RWPE1 (cell line): Measurements from ENCODE around the gene HOXC10.

Experiments used
- CTCF ChIA-PET: fragments of 350-600 bp; sonication (Branson Sonifier 250); formaldehyde crosslinking; extraction: SDS; loops from one replicate; lab custom pipeline; 2021; lab: Yijun Ruan, JAX
- POLR2A ChIA-PET: fragments of 400-600 bp; formaldehyde crosslinking; extraction: SDS; loops from one replicate; lab custom pipeline; 2020; ENCODE audit warnings: antibody characterized with exemption; ENCODE audit not compliant: low non-redundant PET; lab: Yijun Ruan, JAX
- DNase-seq: peaks from one replicate; pipeline ENCODE4 v3.0.0; 2012; ENCODE audit warnings: low spot score
- H3K27ac ChIP-seq: fragments of 450-650 bp; 2 replicates; pipeline ENCODE4 v1.5.1; 2017
- CTCF ChIP-seq: fragments of 450-650 bp; conservative IDR thresholded peaks from 2 replicates; pipeline ENCODE4 v1.5.1; 2017; ENCODE audit warnings: low read depth, mild to moderate bottlenecking

The HOXC10 gene

GRCh38 chr12:54031480-54031879 is 46.5 kb downstream of the HOXC10 start:
- POLR2A ChIA-PET = no interaction called here

GRCh38 chr12:54032086-54032619 is 47.2 kb downstream of the HOXC10 start:
- no peak for TF ChIP-seq CTCF
- ChIA-PET CTCF (interaction anchor here (0.6 to 2.9 kb wide), 21 partner anchors 9 to 329 kb away, joined by 3 to 28 read pairs (median 4); partner anchors contain the start of genes HOXC10 and HOXC8), POLR2A (no interaction called here)
- H3K27ac ChIP-seq = no peak overlapping the region
- no peak for DNase-seq

More at GRCh38 chr12:54031480-54031879, 46.5 kb downstream of the HOXC10 start:
- CTCF ChIA-PET = interaction anchor here (1.0 to 2.9 kb wide), 4 partner anchors 44 to 177 kb away, joined by 3 to 28 read pairs (median 13); no protein-coding TSS in a partner anchor
- DNase-seq = no peak
- no peak overlapping the region for H3K27ac ChIP-seq
- no peak for TF ChIP-seq CTCF

- peak; percentile 82 for DNase-seq
- no peak within 1 kb of the TSS for H3K27ac ChIP-seq
- ChIA-PET POLR2A (no interaction called here), CTCF (interaction anchor here (0.6 to 2.9 kb wide), 24 partner anchors 9 to 329 kb away, joined by 3 to 28 read pairs (median 4); partner anchors contain the start of genes HOXC10 and HOXC8)
- peak; percentile 92 for TF ChIP-seq CTCF
Measured at GRCh38 chr12:54032627-54033100, 47.7 kb downstream of the HOXC10 start, which contains the start of gene HOXC5. Gene HOXC5 (plus strand): TSS chr12:54033050. CDS start chr12:54033123, 73 bp downstream.

- DNase-seq = no peak
- ChIA-PET POLR2A (no interaction called here), CTCF (interaction anchor here (0.6 to 2.9 kb wide), 13 partner anchors 9 to 275 kb away, joined by 3 to 28 read pairs (median 5); partner anchors contain the start of genes HOXC10 and HOXC8)
- TF ChIP-seq CTCF = no peak
- H3K27ac ChIP-seq = no peak overlapping the region
Measured at GRCh38 chr12:54033106-54033979, 48.4 kb downstream of the HOXC10 start.

- no peak for DNase-seq
- no peak overlapping the region for H3K27ac ChIP-seq
- ChIA-PET CTCF (interaction anchor here (1.5 kb wide), 1 partner anchor 13 kb away, joined by 4 read pairs; no protein-coding TSS in a partner anchor), POLR2A (no interaction called here)
- no peak for TF ChIP-seq CTCF
Measured at GRCh38 chr12:54033980-54034784, 49.2 kb downstream of the HOXC10 start.
